Measurements from ENCODE around the gene ARL4D.
"Not testable (repeated sequence)": the region's sequence is repeated elsewhere in the genome, so short reads cannot be mapped to it uniquely, and the experiment has no call there.

Gene ARL4D

GRCh38 chr17:43368740-43369506 is 29.9 kb upstream of the ARL4D start:
- DNase-seq (ENCODE audit: low read depth in 1 of 2, low spot score in 1 of 2) = peak; percentile 51 to 58

GRCh38 chr17:43369986-43370385 is 28.8 kb upstream of the ARL4D start:
- DNase-seq (ENCODE audit: low read depth in 1 of 2, low spot score in 1 of 2) = no peak

GRCh38 chr17:43371227-43371821 is 27.5 kb upstream of the ARL4D start:
- DNase-seq (ENCODE audit: low read depth in 1 of 2, low spot score in 1 of 2) = no peak

- no peak for DNase-seq (ENCODE audit: low read depth in 1 of 2, low spot score in 1 of 2)
These were observed 26.4 kb upstream of the ARL4D start for GRCh38 chr17:43372273-43372911.

GRCh38 chr17:43373356-43373755 is 25.4 kb upstream of the ARL4D start:
- DNase-seq (ENCODE audit: low read depth in 1 of 2, low spot score in 1 of 2) = no peak

GRCh38 chr17:43375915-43376314 is 22.9 kb upstream of the ARL4D start:
- not testable (repeated sequence) for DNase-seq (ENCODE audit: low read depth in 1 of 2, low spot score in 1 of 2)

- DNase-seq (ENCODE audit: low read depth in 1 of 2, low spot score in 1 of 2) = no peak
These were observed 21.6 kb upstream of the ARL4D start for GRCh38 chr17:43377056-43377810.

- no peak for DNase-seq (ENCODE audit: low read depth in 1 of 2, low spot score in 1 of 2)
These were observed 20.0 kb upstream of the ARL4D start for GRCh38 chr17:43378766-43379165.

GRCh38 chr17:43380307-43380706 is 18.5 kb upstream of the ARL4D start:
- DNase-seq (ENCODE audit: low read depth in 1 of 2, low spot score in 1 of 2) = no peak

GRCh38 chr17:43381204-43381603 is 17.6 kb upstream of the ARL4D start:
- no peak for DNase-seq (ENCODE audit: low read depth in 1 of 2, low spot score in 1 of 2)

- no peak for DNase-seq (ENCODE audit: low read depth in 1 of 2, low spot score in 1 of 2)
These were observed 17.2 kb upstream of the ARL4D start for GRCh38 chr17:43381621-43382020.

- DNase-seq (ENCODE audit: low read depth in 1 of 2, low spot score in 1 of 2) = no peak
These were observed 16.0 kb upstream of the ARL4D start for GRCh38 chr17:43382776-43383175.

- DNase-seq (ENCODE audit: low read depth in 1 of 2, low spot score in 1 of 2) = no peak
These were observed 15.4 kb upstream of the ARL4D start for GRCh38 chr17:43383372-43383771.

- no peak for DNase-seq (ENCODE audit: low read depth in 1 of 2, low spot score in 1 of 2)
These were observed 14.8 kb upstream of the ARL4D start for GRCh38 chr17:43383826-43384475.

- DNase-seq (ENCODE audit: low read depth in 1 of 2, low spot score in 1 of 2) = no peak
These were observed 14.3 kb upstream of the ARL4D start for GRCh38 chr17:43384476-43384862.

GRCh38 chr17:43385046-43385831 is 13.6 kb upstream of the ARL4D start:
- DNase-seq (ENCODE audit: low read depth in 1 of 2, low spot score in 1 of 2) = no peak

- DNase-seq (ENCODE audit: low read depth in 1 of 2, low spot score in 1 of 2) = peak; percentile 78 to 80
These were observed 10.3 kb upstream of the ARL4D start for GRCh38 chr17:43388359-43389045.

- peak; percentile 53 to 73 for DNase-seq (ENCODE audit: low read depth in 1 of 2, low spot score in 1 of 2)
These were observed 9.5 kb upstream of the ARL4D start for GRCh38 chr17:43389046-43389947.

- no peak for DNase-seq (ENCODE audit: low read depth in 1 of 2, low spot score in 1 of 2)
These were observed 6.4 kb upstream of the ARL4D start for GRCh38 chr17:43392397-43392796.

Data from activated CD4-positive, alpha-beta T cell treated with anti-CD3 and anti-CD28 coated beads, Interleukin-2, amount 50 U/mL, for 24 hours (primary cell).